ENCODE data around the gene CAPN13.

Gene CAPN13

GRCh38 chr2:30807249-30807648 lies at the start of gene CAPN13:
CAPN13 (minus strand) TSS chr2:30807446; CDS start chr2:30787325, 20,121 bp downstream.
- H3K4me2 ChIP-seq, result no peak within 1 kb of the TSS
- no peak within 1 kb of the TSS for H2AFZ ChIP-seq (ENCODE audit: low read depth)
- H3K4me3 ChIP-seq (IDR thresholded peaks at IDR 0.05; ENCODE audit: insufficient read depth, low read depth, low read length), result no peak within 1 kb of the TSS
- H3K27ac ChIP-seq, result no peak within 1 kb of the TSS
- no peak within 1 kb of the TSS for H3K9ac ChIP-seq
- no peaks in the 10 kb centered on the region for H3K36me3 ChIP-seq (ENCODE audit: insufficient read depth)
- no peaks in the 10 kb centered on the region for H3K27me3 ChIP-seq (ENCODE audit: insufficient read depth, low read depth)
- no peaks in the 10 kb centered on the region for H3K79me2 ChIP-seq (ENCODE audit: insufficient read depth, low read depth)
- H4K20me1 ChIP-seq (ENCODE audit: insufficient read depth), result no peaks in the 10 kb centered on the region
- TF ChIP-seq, protein P1, sequence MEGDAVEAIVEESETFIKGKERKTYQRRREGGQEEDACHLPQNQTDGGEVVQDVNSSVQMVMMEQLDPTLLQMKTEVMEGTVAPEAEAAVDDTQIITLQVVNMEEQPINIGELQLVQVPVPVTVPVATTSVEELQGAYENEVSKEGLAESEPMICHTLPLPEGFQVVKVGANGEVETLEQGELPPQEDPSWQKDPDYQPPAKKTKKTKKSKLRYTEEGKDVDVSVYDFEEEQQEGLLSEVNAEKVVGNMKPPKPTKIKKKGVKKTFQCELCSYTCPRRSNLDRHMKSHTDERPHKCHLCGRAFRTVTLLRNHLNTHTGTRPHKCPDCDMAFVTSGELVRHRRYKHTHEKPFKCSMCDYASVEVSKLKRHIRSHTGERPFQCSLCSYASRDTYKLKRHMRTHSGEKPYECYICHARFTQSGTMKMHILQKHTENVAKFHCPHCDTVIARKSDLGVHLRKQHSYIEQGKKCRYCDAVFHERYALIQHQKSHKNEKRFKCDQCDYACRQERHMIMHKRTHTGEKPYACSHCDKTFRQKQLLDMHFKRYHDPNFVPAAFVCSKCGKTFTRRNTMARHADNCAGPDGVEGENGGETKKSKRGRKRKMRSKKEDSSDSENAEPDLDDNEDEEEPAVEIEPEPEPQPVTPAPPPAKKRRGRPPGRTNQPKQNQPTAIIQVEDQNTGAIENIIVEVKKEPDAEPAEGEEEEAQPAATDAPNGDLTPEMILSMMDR (conservative IDR thresholded peaks at IDR 0.05; ENCODE audit: low read depth, low read length), result no peak
- no peaks in the 10 kb centered on the region for H3K4me1 ChIP-seq (ENCODE audit: low read depth, poor library complexity, severe bottlenecking)

- no peak overlapping the region for H3K4me2 ChIP-seq
- H3K9ac ChIP-seq, result no peak overlapping the region
- no peak overlapping the region for H2AFZ ChIP-seq (ENCODE audit: low read depth)
- TF ChIP-seq, protein P1 (conservative IDR thresholded peaks at IDR 0.05; ENCODE audit: low read depth, low read length), result no peak
- no peaks in the 10 kb centered on the region for H3K4me1 ChIP-seq (ENCODE audit: low read depth, poor library complexity, severe bottlenecking)
- H3K4me3 ChIP-seq (IDR thresholded peaks at IDR 0.05; ENCODE audit: insufficient read depth, low read depth, low read length), result no peak overlapping the region
- no peaks in the 10 kb centered on the region for H3K79me2 ChIP-seq (ENCODE audit: insufficient read depth, low read depth)
- no peak overlapping the region for H3K27ac ChIP-seq
- H4K20me1 ChIP-seq (ENCODE audit: insufficient read depth), result no peaks in the 10 kb centered on the region
- H3K36me3 ChIP-seq (ENCODE audit: insufficient read depth), result no peaks in the 10 kb centered on the region
- H3K27me3 ChIP-seq (ENCODE audit: insufficient read depth, low read depth), result no peaks in the 10 kb centered on the region
Observed at GRCh38 chr2:30847841-30848240, 40.6 kb upstream of the CAPN13 start.

- H3K27me3 ChIP-seq (ENCODE audit: insufficient read depth, low read depth), result no peaks in the 10 kb centered on the region
- H3K79me2 ChIP-seq (ENCODE audit: insufficient read depth, low read depth), result no peaks in the 10 kb centered on the region
- H3K27ac ChIP-seq, result no peak overlapping the region
- H3K4me1 ChIP-seq (ENCODE audit: low read depth, poor library complexity, severe bottlenecking), result no peaks in the 10 kb centered on the region
- H3K9ac ChIP-seq, result no peak overlapping the region
- TF ChIP-seq, protein P1 (conservative IDR thresholded peaks at IDR 0.05; ENCODE audit: low read depth, low read length), result no peak
- H3K4me3 ChIP-seq (IDR thresholded peaks at IDR 0.05; ENCODE audit: insufficient read depth, low read depth, low read length), result no peak overlapping the region
- H3K36me3 ChIP-seq (ENCODE audit: insufficient read depth), result no peaks in the 10 kb centered on the region
- no peak overlapping the region for H2AFZ ChIP-seq (ENCODE audit: low read depth)
- no peak overlapping the region for H3K4me2 ChIP-seq
- H4K20me1 ChIP-seq (ENCODE audit: insufficient read depth), result no peaks in the 10 kb centered on the region
Observed at GRCh38 chr2:30847329-30847728, 40.1 kb upstream of the CAPN13 start.

- Histone ChIP-seq H4K20me1 (ENCODE audit: insufficient read depth) (no peaks in the 10 kb centered on the region), H3K4me3 (IDR thresholded peaks at IDR 0.05; ENCODE audit: insufficient read depth, low read depth, low read length) (no peak overlapping the region), H3K9ac (no peak overlapping the region), H3K27me3 (ENCODE audit: insufficient read depth, low read depth) (no peaks in the 10 kb centered on the region), H3K27ac (no peak overlapping the region), H3K4me2 (no peak overlapping the region), H3K79me2 (ENCODE audit: insufficient read depth, low read depth) (no peaks in the 10 kb centered on the region), H3K4me1 (ENCODE audit: low read depth, poor library complexity, severe bottlenecking) (peaks cover 5% of the 10 kb centered on the region), H3K36me3 (ENCODE audit: insufficient read depth) (no peaks in the 10 kb centered on the region), H2AFZ (ENCODE audit: low read depth) (no peak overlapping the region)
- TF ChIP-seq, protein P1 (conservative IDR thresholded peaks at IDR 0.05; ENCODE audit: low read depth, low read length), result no peak
Observed at GRCh38 chr2:30828586-30828985, 21.3 kb upstream of the CAPN13 start.

Measured in KMS-11 (cell line).